ENCODE results near the gene TEDC2.
"Not testable (repeated sequence)": the region's sequence is repeated elsewhere in the genome, so short reads cannot be mapped to it uniquely, and the experiment has no call there.

The TEDC2 gene

DNA sequence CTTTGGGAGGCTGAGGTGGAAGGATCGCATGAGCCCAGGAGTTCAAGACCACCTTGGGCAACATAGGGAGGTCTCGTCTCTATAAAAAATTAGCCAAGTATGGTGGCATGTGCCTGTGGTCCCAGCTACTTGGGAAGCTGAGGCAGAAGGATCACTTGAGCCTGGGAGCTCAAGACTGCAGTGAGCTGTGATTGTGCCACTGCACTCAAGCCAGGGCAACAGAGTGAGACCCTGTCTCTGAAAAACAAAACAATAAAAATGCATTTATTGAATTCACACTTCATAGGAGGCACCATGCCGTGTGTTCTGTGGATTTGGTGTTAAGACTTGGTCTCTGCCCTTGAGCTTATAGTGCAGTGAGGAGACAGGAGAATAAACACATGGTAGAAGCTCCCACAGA lies 17.4 kb downstream of the TEDC2 start:
- ChIA-PET POLR2A (ENCODE audit: low non-redundant PET) (interaction anchor here (0.6 kb wide), 2 partner anchors 11 to 26 kb away, joined by 7 to 8 read pairs; no protein-coding TSS in a partner anchor), CTCF (interaction anchor here (1.2 to 1.3 kb wide), 2 partner anchors 24 kb away, joined by 3 to 4 read pairs; no protein-coding TSS in a partner anchor)
- peak overlapping the region; percentile 34; the same call in 1 of the 2 replicates for H3K27ac ChIP-seq
- no peak for DNase-seq (ENCODE audit: low spot score)
- TF ChIP-seq, protein P1, sequence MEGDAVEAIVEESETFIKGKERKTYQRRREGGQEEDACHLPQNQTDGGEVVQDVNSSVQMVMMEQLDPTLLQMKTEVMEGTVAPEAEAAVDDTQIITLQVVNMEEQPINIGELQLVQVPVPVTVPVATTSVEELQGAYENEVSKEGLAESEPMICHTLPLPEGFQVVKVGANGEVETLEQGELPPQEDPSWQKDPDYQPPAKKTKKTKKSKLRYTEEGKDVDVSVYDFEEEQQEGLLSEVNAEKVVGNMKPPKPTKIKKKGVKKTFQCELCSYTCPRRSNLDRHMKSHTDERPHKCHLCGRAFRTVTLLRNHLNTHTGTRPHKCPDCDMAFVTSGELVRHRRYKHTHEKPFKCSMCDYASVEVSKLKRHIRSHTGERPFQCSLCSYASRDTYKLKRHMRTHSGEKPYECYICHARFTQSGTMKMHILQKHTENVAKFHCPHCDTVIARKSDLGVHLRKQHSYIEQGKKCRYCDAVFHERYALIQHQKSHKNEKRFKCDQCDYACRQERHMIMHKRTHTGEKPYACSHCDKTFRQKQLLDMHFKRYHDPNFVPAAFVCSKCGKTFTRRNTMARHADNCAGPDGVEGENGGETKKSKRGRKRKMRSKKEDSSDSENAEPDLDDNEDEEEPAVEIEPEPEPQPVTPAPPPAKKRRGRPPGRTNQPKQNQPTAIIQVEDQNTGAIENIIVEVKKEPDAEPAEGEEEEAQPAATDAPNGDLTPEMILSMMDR (conservative IDR thresholded peaks at IDR 0.05; ENCODE audit: low read depth), result no peak

DNA sequence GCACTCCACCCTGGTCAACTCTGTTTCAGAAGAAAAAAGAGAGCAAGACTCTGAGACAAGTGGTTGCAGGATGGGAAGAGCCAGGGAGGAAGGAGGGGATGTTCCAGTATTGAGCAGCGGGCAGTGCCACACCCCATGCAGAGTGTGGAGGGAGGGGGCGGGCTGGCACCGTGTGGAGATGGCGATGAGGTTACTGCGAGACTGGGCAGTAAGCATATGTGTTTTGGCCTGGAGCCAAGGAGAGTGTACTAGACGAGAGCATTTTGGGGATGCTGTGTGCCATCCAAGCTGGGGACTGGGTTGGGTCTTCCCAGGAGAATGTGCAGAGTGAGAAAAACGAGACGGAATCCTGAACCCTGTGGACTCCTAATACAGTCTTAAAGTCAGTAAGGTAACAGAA lies 18.4 kb downstream of the TEDC2 start:
- TF ChIP-seq, protein P1 (conservative IDR thresholded peaks at IDR 0.05; ENCODE audit: low read depth), result no peak
- ChIA-PET CTCF (interaction anchor here (0.6 kb wide), 1 partner anchor 11 kb away, joined by 3 read pairs; no protein-coding TSS in a partner anchor), POLR2A (ENCODE audit: low non-redundant PET) (no interaction called here)
- H3K27ac ChIP-seq, result peak overlapping the region; percentile 34
- DNase-seq (ENCODE audit: low spot score), result no peak

DNA sequence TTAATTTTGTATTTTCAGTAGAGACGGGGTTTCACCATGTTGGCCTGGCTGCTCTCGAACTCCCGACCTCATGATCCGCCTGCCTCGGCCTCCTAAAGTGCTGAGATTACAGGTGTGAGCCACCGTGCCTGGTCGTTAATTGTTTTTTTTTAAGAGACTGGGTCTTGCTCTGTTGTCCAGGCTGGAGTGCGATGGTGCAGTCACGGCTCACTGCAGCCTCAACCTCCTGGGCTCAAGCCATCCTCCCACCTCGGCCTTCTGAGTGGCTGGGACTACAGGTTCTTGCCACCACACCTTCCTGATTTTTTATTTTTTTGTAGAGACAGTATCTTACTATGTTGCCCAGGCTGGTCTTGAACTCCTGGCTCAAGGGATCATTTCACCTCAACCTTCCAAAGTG lies 20.1 kb downstream of the TEDC2 start:
- DNase-seq (ENCODE audit: low spot score); CTCF ChIA-PET; POLR2A ChIA-PET (ENCODE audit: low non-redundant PET); H3K27ac ChIP-seq: not testable (repeated sequence)

DNA sequence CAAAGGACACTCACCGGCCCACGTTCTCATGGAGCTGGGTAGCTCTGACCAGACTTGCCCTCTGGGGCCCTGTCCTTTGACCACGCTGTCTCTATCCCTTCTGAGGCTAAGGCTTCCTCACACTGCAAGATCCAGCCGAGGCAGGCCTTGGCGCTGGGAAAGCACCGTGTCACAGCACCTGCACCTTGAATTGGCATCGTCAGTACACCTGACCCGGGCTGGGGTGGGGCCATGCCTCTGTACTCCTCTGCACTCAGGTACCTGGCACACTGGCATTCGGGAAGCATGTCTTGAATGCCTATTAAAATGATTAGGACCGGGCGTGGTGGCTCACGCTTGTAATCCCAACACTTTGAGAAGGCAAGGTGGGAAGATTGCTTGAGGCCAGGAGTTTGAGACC lies 21.0 kb downstream of the TEDC2 start:
- peak overlapping the region; percentile 3; the same call in 1 of the 2 replicates for H3K27ac ChIP-seq
- ChIA-PET POLR2A (ENCODE audit: low non-redundant PET) (no interaction called here), CTCF (no interaction called here)
- TF ChIP-seq, protein P1 (conservative IDR thresholded peaks at IDR 0.05; ENCODE audit: low read depth), result no peak
- DNase-seq (ENCODE audit: low spot score), result no peak

DNA sequence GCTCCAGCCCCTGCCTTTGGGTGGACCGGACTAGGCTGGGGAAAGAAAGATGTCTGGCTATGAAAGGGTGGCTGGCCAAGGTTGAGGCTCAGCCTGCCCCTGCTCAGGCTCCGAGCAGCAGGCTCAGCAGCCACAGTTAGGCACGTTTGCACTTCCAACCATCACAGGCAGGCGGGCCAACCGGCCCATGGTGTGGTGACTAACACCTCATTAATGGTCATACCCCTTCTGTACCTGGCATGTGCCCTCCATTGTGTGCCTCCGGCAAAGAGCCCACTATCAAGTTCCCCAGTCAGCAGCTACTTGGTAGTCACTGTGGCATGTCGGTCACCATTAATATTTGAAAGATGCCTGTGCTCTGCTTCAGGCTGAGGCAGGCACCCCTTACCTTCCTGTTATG lies 21.8 kb downstream of the TEDC2 start:
- CTCF ChIA-PET, result no interaction called here
- TF ChIP-seq, protein P1 (conservative IDR thresholded peaks at IDR 0.05; ENCODE audit: low read depth), result no peak

DNA sequence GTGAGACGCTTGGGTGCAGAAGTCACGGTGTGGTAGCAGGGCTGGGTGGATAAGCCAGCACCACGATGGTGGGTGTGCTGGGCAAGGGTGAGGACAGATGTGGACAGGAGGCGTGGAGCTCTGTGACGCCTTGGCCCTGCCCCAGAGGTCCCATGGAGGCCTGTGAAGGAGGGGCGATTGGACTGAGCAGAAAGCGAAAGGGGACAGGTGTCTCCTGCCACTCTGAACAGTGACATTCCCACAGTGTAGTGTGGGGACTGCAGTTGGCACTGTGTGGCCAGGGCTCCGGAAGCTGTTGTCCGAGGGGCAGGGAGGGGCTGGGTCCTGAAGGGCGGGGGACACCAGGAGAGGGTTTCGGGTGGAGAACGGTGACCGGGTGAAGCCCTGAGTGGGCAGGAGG lies 22.3 kb downstream of the TEDC2 start:
- TF ChIP-seq, protein P1 (conservative IDR thresholded peaks at IDR 0.05; ENCODE audit: low read depth), result no peak
- POLR2A ChIA-PET (ENCODE audit: low non-redundant PET), result no interaction called here
- peak overlapping the region; percentile 50 for H3K27ac ChIP-seq
- CTCF ChIA-PET, result no interaction called here
- no peak for DNase-seq (ENCODE audit: low spot score)

More for the DNA sequence above, 21.8 kb downstream of the TEDC2 start:
- DNase-seq (ENCODE audit: low spot score), result no peak
- POLR2A ChIA-PET (ENCODE audit: low non-redundant PET), result no interaction called here
- peak overlapping the region; percentile 19 for H3K27ac ChIP-seq

DNA sequence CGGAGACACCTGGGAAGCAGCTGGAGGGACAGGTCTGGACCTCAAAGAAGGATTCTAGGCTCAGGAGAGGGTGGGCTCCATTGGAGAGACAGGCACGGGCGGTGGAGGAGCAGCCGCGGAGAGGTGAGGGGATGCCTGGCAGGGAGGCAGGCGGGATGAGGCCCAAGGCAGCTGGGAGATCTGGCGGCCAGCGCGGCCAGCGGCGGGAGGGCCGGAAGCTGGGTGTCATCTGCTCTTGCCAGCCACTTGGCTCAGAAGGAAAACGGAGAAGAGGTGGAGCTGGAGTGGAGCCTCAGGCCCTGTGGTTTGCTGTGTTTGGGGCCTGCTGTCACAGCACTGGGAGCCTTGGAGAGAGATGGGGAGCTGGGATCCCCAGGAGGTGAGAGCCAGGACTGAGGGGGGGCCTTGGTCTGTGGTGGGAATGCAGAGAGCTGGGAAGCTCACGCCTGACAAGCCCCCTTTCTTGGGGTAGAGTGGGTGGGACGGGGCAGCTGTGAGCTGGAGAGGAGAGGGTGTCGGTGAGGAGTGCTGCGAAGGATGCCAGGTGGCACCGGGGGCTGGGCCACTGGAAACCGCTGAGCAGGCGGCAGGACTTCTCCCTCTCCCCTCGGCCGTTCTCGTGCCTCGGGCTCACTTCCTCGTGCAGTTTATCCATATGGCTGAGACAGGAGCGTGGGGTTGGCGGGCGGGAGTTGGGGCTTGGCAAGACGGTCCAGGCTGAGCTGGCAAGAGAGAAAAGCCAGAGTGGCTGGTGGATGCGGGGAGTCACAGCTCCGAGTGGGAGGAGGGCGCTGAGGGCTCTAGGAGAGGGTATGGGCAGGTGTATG lies 23.0 kb downstream of the TEDC2 start:
- TF ChIP-seq, protein P1 (conservative IDR thresholded peaks at IDR 0.05; ENCODE audit: low read depth), result no peak
- POLR2A ChIA-PET (ENCODE audit: low non-redundant PET), result interaction anchor here (0.6 kb wide), 1 partner anchor 538 kb away, joined by 7 read pairs; no protein-coding TSS in a partner anchor
- no peak for DNase-seq (ENCODE audit: low spot score)
- CTCF ChIA-PET, result interaction anchor here (1.3 kb wide), 1 partner anchor 18 kb away, joined by 8 read pairs; no protein-coding TSS in a partner anchor
- H3K27ac ChIP-seq, result peak overlapping the region; percentile 50

All from RWPE1 (cell line).